Measurements from ENCODE around the gene ST6GALNAC3. TPM values are rescaled to one million over a fixed set of nuclear protein-coding genes. Genes with fewer than 3 reads are reported as not detected.

The ST6GALNAC3 gene
- total RNA-seq, 1 experiment from 2014 or later: 2.2 TPM

DNA sequence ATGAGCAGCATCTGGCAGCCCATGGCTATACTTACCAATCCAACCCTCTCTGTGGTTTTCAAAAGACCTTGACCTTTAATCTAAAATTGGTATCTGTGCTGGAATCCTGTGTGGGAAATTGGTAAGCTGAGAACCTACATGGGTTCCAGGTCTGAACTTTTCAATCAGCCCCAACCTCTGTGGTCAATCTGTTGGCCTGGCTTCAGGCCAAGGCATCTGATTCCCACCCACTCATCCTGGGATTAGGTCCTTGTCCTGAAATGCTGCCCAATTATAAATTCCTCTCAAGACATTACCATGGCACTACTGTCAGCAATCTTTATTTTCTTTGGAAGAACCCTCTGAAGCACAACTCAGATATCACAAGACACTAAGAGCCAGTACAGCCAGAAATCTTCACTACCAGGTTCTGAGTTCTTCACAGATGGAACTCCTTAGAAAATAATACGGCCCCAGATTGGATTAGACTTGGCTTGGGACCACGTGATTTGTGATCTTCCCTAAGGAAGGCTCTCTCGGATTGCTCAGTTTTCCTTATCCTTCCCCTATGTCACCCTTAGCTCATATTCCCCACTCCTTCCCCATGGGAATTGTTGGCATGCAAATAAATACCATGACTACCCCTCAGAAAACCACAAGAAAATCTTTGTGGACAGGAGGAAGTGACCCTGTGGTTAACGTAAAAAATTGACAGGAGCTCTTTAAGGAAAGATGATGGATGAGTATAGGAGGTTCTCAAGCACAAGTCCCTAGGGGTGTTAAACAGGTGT, 584.8 kb downstream of the ST6GALNAC3 start:
- no peaks in the 10 kb centered on the region; a peak in 1 of 4 replicates for H3K9me3 ChIP-seq (ENCODE audit: control insufficient read depth in 1 of 2, insufficient read depth in 1 of 2, low read depth in 1 of 2, low read length in 2 of 2)
- BruUV-seq (replicated peaks): no TSS peak

DNA sequence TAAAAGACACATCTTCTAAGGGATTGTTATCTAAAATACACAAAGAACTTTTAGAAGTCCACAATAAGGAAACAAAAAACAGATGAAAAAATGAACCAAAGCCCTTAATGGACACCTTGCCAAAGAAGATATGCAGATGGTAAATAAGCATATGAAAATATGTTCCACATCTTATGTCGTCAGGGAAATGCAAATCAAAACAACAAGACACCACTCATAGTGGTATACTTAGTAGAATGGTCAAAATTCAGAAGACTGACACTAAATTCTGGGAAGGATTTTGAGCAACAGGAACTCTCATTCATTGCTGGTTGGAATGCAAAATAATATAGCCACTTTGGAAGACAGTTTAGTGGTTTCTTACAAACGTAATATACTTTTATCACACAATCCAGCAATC, 587.0 kb downstream of the ST6GALNAC3 start:
- no peak for ATAC-seq
- Histone ChIP-seq H3K27ac (ENCODE audit: low read depth, low read length) (no peak overlapping the region), H3K4me2 (ENCODE audit: low read length) (no peak overlapping the region), H3K36me3 (ENCODE audit: control insufficient read depth in 1 of 2, insufficient read depth in 2 of 2, low read length in 2 of 2) (no peaks in the 10 kb centered on the region), H3K9me2 (ENCODE audit: insufficient read depth) (no peaks in the 10 kb centered on the region), H3K4me3 (replicated peaks in 1 of 2; ENCODE audit: low read depth in 1 of 2, low read length in 2 of 2) (no peak overlapping the region), H4K20me1 (ENCODE audit: insufficient read depth) (no peaks in the 10 kb centered on the region), H3K9ac (ENCODE audit: low read length) (no peak overlapping the region), H3K79me2 (ENCODE audit: insufficient read depth, low read length) (no peaks in the 10 kb centered on the region), H3K4me1 (ENCODE audit: control insufficient read depth in 1 of 2, insufficient read depth in 2 of 2, low read length in 2 of 2) (no peaks in the 10 kb centered on the region), H3K27me3 (ENCODE audit: insufficient read depth, low read length) (no peaks in the 10 kb centered on the region), H3K9me3 (ENCODE audit: control insufficient read depth in 1 of 2, insufficient read depth in 1 of 2, low read depth in 1 of 2, low read length in 2 of 2) (no peaks in the 10 kb centered on the region; a peak in 1 of 4 replicates), H2AFZ (ENCODE audit: low read depth, low read length, poor library complexity, severe bottlenecking) (no peak overlapping the region)
- intact Hi-C loops (cut with micrococcal nuclease): no loop called here
- RAD21 ChIA-PET (ENCODE audit: low non-redundant PET in 1 of 2, low total read pairs in 2 of 2, uncharacterized antibody in 2 of 2, unreplicated experiment in 2 of 2): no interaction called here
- CTCF ChIA-PET: no interaction called here
- no peak for DNase-seq (ENCODE audit: low read depth, low spot score)
- BruUV-seq (replicated peaks): no TSS peak
- POLR2A ChIA-PET: no interaction called here
- TF ChIP-seq ZFX (IDR thresholded peaks at IDR 0.05): no peak
- no peak for TF ChIP-seq SIN3A (IDR thresholded peaks at IDR 0.05; ENCODE audit: low read depth)
- TF ChIP-seq SP1 (IDR thresholded peaks at IDR 0.05; ENCODE audit: low read depth): no peak
- no peak for TF ChIP-seq RAD21 (IDR thresholded peaks at IDR 0.05; ENCODE audit: low read depth)
- TF ChIP-seq, protein P1, sequence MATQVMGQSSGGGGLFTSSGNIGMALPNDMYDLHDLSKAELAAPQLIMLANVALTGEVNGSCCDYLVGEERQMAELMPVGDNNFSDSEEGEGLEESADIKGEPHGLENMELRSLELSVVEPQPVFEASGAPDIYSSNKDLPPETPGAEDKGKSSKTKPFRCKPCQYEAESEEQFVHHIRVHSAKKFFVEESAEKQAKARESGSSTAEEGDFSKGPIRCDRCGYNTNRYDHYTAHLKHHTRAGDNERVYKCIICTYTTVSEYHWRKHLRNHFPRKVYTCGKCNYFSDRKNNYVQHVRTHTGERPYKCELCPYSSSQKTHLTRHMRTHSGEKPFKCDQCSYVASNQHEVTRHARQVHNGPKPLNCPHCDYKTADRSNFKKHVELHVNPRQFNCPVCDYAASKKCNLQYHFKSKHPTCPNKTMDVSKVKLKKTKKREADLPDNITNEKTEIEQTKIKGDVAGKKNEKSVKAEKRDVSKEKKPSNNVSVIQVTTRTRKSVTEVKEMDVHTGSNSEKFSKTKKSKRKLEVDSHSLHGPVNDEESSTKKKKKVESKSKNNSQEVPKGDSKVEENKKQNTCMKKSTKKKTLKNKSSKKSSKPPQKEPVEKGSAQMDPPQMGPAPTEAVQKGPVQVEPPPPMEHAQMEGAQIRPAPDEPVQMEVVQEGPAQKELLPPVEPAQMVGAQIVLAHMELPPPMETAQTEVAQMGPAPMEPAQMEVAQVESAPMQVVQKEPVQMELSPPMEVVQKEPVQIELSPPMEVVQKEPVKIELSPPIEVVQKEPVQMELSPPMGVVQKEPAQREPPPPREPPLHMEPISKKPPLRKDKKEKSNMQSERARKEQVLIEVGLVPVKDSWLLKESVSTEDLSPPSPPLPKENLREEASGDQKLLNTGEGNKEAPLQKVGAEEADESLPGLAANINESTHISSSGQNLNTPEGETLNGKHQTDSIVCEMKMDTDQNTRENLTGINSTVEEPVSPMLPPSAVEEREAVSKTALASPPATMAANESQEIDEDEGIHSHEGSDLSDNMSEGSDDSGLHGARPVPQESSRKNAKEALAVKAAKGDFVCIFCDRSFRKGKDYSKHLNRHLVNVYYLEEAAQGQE (IDR thresholded peaks at IDR 0.05; ENCODE audit: low read depth): no peak
- no peak for TF ChIP-seq TCF7L2 (IDR thresholded peaks at IDR 0.05; ENCODE audit: borderline replicate concordance, extremely low read depth, insufficient read depth, insufficient read length)
- TF ChIP-seq, protein P2, sequence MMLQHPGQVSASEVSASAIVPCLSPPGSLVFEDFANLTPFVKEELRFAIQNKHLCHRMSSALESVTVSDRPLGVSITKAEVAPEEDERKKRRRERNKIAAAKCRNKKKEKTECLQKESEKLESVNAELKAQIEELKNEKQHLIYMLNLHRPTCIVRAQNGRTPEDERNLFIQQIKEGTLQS (IDR thresholded peaks at IDR 0.05): no peak
- no peak for TF ChIP-seq JUND (IDR thresholded peaks at IDR 0.05)
- no peak for TF ChIP-seq ELF1 (IDR thresholded peaks at IDR 0.05; ENCODE audit: borderline replicate concordance, low read depth)
- no peak for TF ChIP-seq CEBPB (IDR thresholded peaks at IDR 0.05; ENCODE audit: low read depth)
- TF ChIP-seq, protein P3, sequence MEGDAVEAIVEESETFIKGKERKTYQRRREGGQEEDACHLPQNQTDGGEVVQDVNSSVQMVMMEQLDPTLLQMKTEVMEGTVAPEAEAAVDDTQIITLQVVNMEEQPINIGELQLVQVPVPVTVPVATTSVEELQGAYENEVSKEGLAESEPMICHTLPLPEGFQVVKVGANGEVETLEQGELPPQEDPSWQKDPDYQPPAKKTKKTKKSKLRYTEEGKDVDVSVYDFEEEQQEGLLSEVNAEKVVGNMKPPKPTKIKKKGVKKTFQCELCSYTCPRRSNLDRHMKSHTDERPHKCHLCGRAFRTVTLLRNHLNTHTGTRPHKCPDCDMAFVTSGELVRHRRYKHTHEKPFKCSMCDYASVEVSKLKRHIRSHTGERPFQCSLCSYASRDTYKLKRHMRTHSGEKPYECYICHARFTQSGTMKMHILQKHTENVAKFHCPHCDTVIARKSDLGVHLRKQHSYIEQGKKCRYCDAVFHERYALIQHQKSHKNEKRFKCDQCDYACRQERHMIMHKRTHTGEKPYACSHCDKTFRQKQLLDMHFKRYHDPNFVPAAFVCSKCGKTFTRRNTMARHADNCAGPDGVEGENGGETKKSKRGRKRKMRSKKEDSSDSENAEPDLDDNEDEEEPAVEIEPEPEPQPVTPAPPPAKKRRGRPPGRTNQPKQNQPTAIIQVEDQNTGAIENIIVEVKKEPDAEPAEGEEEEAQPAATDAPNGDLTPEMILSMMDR (IDR thresholded peaks at IDR 0.05 in 2 of 3, conservative IDR thresholded peaks at IDR 0.05 in 1 of 3; ENCODE audit: borderline replicate concordance in 1 of 3, insufficient read depth in 1 of 3, low read depth in 2 of 3, low read length in 2 of 3): no peak
- TF ChIP-seq SRF (IDR thresholded peaks at IDR 0.05; ENCODE audit: low read depth): no peak
- TF ChIP-seq, protein P4, sequence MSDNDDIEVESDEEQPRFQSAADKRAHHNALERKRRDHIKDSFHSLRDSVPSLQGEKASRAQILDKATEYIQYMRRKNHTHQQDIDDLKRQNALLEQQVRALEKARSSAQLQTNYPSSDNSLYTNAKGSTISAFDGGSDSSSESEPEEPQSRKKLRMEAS (IDR thresholded peaks at IDR 0.05): no peak
- TF ChIP-seq EZH2 (IDR thresholded peaks at IDR 0.05): no peak

More for the DNA sequence above, 584.8 kb downstream of the ST6GALNAC3 start:
- no peak for TF ChIP-seq SP1 (IDR thresholded peaks at IDR 0.05; ENCODE audit: low read depth)
- no peak for TF ChIP-seq TCF7L2 (IDR thresholded peaks at IDR 0.05; ENCODE audit: borderline replicate concordance, extremely low read depth, insufficient read depth, insufficient read length)
- no peak for TF ChIP-seq CEBPB (IDR thresholded peaks at IDR 0.05; ENCODE audit: low read depth)
- no peak for TF ChIP-seq FOSL1 (IDR thresholded peaks at IDR 0.05; ENCODE audit: low read depth)
- TF ChIP-seq ZFX (IDR thresholded peaks at IDR 0.05): no peak
- Histone ChIP-seq H3K79me2 (ENCODE audit: insufficient read depth, low read length) (no peaks in the 10 kb centered on the region), H3K4me2 (ENCODE audit: low read length) (no peak overlapping the region), H3K9me2 (ENCODE audit: insufficient read depth) (no peaks in the 10 kb centered on the region; the same call in 1 of the 2 replicates), H3K36me3 (ENCODE audit: control insufficient read depth in 1 of 2, insufficient read depth in 2 of 2, low read length in 2 of 2) (no peaks in the 10 kb centered on the region), H3K4me1 (ENCODE audit: control insufficient read depth in 1 of 2, insufficient read depth in 2 of 2, low read length in 2 of 2) (no peaks in the 10 kb centered on the region), H2AFZ (ENCODE audit: low read depth, low read length, poor library complexity, severe bottlenecking) (no peak overlapping the region), H3K4me3 (replicated peaks in 1 of 2; ENCODE audit: low read depth in 1 of 2, low read length in 2 of 2) (no peak overlapping the region), H3K27ac (ENCODE audit: low read depth, low read length) (no peak overlapping the region), H3K9ac (ENCODE audit: low read length) (no peak overlapping the region), H4K20me1 (ENCODE audit: insufficient read depth) (no peaks in the 10 kb centered on the region), H3K27me3 (ENCODE audit: insufficient read depth, low read length) (no peaks in the 10 kb centered on the region)
- ATAC-seq (no peak), DNase-seq (ENCODE audit: low read depth, low spot score) (no peak)
- ChIA-PET POLR2A (no interaction called here), RAD21 (ENCODE audit: low non-redundant PET in 1 of 2, low total read pairs in 2 of 2, uncharacterized antibody in 2 of 2, unreplicated experiment in 2 of 2) (no interaction called here), CTCF (no interaction called here)
- intact Hi-C loops (cut with micrococcal nuclease): no loop called here

All from HCT116 (cell line).